Activated CD8-positive, alpha-beta T cell treated with anti-CD3 and anti-CD28 coated beads for 36 hours (primary cell): ENCODE data around the gene WDR59. TPM values are rescaled to one million over a fixed set of nuclear protein-coding genes. Genes with fewer than 3 reads are reported as not detected.

Experiments
- ATAC-seq: fragments of 200-7000 bp; cut with Tn5 transposase; one replicate; pipeline ENCODE4 v1.10.0; 2021; ENCODE audit warnings: mild to moderate bottlenecking, moderate library complexity
- CTCF ChIA-PET: fragments of 350-600 bp; sonication (Branson Sonifier 250); formaldehyde crosslinking; loops from one replicate; lab custom pipeline; 2021; ENCODE audit warnings: antibody characterized with exemption; lab: Charles Lee
- POLR2A ChIA-PET: fragments of 350-600 bp; sonication (Branson Sonifier 250); formaldehyde crosslinking; loops from one replicate; lab custom pipeline; 2021; ENCODE audit warnings: antibody characterized with exemption; lab: Charles Lee
- DNase-seq: peaks from one replicate; pipeline ENCODE4 v3.0.0-alpha.2; 2020
- H3K27ac Mint-ChIP-seq: one replicate; pipeline ENCODE4 v1.8.0; 2021; ENCODE audit warnings: mild to moderate bottlenecking, mixed read lengths
- H3K27me3 Mint-ChIP-seq: one replicate; pipeline ENCODE4 v1.8.0; 2021; ENCODE audit warnings: mixed read lengths
- H3K36me3 Mint-ChIP-seq: one replicate; pipeline ENCODE4 v1.8.0; 2021; ENCODE audit warnings: low read depth, mixed read lengths
- H3K4me1 Mint-ChIP-seq: one replicate; pipeline ENCODE4 v1.8.0; 2021; ENCODE audit warnings: low read depth, mixed read lengths
- H3K4me3 Mint-ChIP-seq: one replicate; pipeline ENCODE4 v1.8.0; 2021; ENCODE audit warnings: mild to moderate bottlenecking, moderate library complexity, mixed read lengths
- H3K9me3 Mint-ChIP-seq: one replicate; pipeline ENCODE4 v1.8.0; 2021; ENCODE audit warnings: mixed read lengths
- intact Hi-C: fragments of 100-400 bp; cut with micrococcal nuclease; formaldehyde crosslinking; loops from one replicate; pipeline ENCODE4 v1.10.0; 2022
- total RNA-seq, 2 experiments: library from RNA; stranded (reverse); gene quantifications; one replicate each; pipeline ENCODE4 v1.2.3, GENCODE V29; 2021
- TF ChIP-seq, protein P1 (sequence below): fragments of 200-600 bp; IDR thresholded peaks from one replicate; pipeline ENCODE4 v1.8.0; 2022; ENCODE audit warnings: antibody characterized with exemption, mild to moderate bottlenecking

The WDR59 gene
- total RNA-seq, 2 experiments from 2014 or later: 59.1 to 68.1 TPM

DNA sequence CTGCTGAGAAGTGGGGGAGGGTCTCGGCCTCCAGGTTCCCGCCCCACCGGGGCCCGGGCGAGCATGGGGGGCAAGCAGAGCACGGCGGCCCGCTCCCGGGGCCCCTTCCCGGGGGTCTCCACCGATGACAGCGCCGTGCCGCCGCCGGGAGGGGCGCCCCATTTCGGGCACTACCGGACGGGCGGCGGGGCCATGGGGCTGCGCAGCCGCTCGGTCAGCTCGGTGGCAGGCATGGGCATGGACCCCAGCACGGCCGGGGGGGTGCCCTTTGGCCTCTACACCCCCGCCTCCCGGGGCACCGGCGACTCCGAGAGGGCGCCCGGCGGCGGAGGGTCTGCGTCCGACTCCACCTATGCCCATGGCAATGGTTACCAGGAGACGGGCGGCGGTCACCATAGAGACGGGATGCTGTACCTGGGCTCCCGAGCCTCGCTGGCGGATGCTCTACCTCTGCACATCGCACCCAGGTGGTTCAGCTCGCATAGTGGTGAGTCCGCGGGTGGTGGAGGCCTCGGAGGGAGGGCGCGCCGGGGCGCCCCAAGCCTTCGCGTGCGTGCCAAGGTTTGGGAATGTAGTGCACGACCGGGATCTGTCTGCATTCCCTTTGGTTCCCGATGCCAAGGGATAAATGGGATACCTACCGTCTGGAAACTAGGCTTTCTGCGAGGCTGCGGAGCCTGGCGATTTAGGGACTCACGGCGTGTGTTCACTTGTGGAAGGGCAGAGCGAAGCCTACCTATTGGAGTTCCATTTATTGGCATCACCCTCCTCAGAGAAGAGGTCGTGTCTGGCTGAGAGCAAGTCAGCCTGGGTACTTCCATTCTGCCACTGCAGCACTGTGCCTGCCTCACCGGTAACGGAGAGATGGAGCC lies 14.9 kb upstream of the WDR59 start:
- Mint-ChIP-seq H3K4me3 (peak overlapping the region; percentile 77), H3K27ac (peak overlapping the region; percentile 13), H3K9me3 (no peaks in the 10 kb centered on the region), H3K4me1 (peaks cover 18% of the 10 kb centered on the region), H3K27me3 (peaks cover 10% of the 10 kb centered on the region), H3K36me3 (no peaks in the 10 kb centered on the region)
- TF ChIP-seq, protein P1, sequence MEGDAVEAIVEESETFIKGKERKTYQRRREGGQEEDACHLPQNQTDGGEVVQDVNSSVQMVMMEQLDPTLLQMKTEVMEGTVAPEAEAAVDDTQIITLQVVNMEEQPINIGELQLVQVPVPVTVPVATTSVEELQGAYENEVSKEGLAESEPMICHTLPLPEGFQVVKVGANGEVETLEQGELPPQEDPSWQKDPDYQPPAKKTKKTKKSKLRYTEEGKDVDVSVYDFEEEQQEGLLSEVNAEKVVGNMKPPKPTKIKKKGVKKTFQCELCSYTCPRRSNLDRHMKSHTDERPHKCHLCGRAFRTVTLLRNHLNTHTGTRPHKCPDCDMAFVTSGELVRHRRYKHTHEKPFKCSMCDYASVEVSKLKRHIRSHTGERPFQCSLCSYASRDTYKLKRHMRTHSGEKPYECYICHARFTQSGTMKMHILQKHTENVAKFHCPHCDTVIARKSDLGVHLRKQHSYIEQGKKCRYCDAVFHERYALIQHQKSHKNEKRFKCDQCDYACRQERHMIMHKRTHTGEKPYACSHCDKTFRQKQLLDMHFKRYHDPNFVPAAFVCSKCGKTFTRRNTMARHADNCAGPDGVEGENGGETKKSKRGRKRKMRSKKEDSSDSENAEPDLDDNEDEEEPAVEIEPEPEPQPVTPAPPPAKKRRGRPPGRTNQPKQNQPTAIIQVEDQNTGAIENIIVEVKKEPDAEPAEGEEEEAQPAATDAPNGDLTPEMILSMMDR: no peak
- CTCF ChIA-PET: interaction anchor here (1.1 to 9.6 kb wide), 8 partner anchors 13 to 123 kb away, joined by 3 to 158 read pairs (median 8); partner anchors contain the start of gene WDR59
- POLR2A ChIA-PET: interaction anchor here (0.6 to 2.0 kb wide), 4 partner anchors 12 to 113 kb away, joined by 3 to 25 read pairs (median 5); partner anchors contain the start of gene WDR59
- intact Hi-C loops: loop anchor here (2.0 kb wide), 2 partner anchors 15 to 111 kb away; partner anchors contain the start of gene WDR59
- peak; percentile 55 for ATAC-seq
- peak; percentile 80 for DNase-seq

GRCh38 chr16:74999219-74999608 lies 14.3 kb upstream of the WDR59 start:
- peak; percentile 21 for DNase-seq
- intact Hi-C loops: loop anchor here (2.0 kb wide), 2 partner anchors 14 to 112 kb away; partner anchors contain the start of gene WDR59
- peak; percentile 26 for ATAC-seq
- TF ChIP-seq, protein P1: no peak
- ChIA-PET CTCF (interaction anchor here (1.1 to 9.6 kb wide), 8 partner anchors 13 to 123 kb away, joined by 3 to 158 read pairs (median 8); partner anchors contain the start of gene WDR59), POLR2A (interaction anchor here (2.0 kb wide), 2 partner anchors 14 to 111 kb away, joined by 7 to 25 read pairs; partner anchors contain the start of gene WDR59)
- peaks cover 10% of the 10 kb centered on the region for H3K27me3 Mint-ChIP-seq
- peaks cover 18% of the 10 kb centered on the region for H3K4me1 Mint-ChIP-seq
- H3K36me3 Mint-ChIP-seq: no peaks in the 10 kb centered on the region
- H3K9me3 Mint-ChIP-seq: no peaks in the 10 kb centered on the region
- H3K4me3 Mint-ChIP-seq: peak overlapping the region; percentile 77
- no peak overlapping the region for H3K27ac Mint-ChIP-seq

DNA sequence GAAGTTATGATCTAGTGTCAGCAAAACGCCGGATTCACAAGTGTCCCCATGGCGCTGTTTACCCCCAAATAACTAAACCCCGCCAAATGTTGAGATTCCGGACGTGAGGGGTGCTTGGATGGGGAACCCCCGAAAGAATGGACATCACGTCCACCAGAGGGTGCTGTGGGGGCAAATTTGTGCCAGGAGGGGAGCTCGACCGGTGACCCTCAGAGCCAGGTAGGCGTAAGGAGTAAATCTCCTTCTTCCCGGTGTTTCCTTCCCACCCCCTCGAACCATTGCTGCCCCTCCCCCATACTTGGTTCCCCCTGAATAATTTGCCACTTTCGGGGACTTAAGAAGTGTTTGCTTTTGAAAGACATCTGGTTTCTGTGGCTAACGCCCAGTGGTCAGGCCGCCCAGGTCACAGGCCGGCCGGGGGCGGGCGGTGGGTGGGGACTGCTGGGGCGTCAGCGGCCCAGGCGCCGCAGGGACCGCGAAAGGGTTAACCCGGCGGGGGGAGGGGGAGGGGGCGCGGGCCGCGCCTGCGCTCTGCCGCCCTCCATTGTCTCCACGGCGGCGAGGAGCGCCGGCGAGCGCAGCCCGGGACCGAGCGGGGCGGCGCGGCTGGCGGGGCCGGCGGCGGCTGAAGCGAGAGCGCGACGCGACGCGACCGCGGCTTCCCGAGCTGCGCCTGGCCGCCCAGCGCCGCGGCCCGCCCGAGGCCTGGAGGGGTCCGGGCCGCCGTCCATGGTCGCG lies 13.7 kb upstream of the WDR59 start, which contains the start of gene ZNRF1:
Gene ZNRF1 (plus strand): TSS at position 544 of the 738 bp plus-strand sequence. CDS start 648 bp downstream, outside the sequence.
- intact Hi-C loops: loop anchor here (2.0 kb wide), 2 partner anchors 14 to 112 kb away; partner anchors contain the start of gene WDR59
- TF ChIP-seq, protein P1: peak; percentile 80
- peak within 1 kb of the TSS; percentile 65 for H3K27ac Mint-ChIP-seq

DNA sequence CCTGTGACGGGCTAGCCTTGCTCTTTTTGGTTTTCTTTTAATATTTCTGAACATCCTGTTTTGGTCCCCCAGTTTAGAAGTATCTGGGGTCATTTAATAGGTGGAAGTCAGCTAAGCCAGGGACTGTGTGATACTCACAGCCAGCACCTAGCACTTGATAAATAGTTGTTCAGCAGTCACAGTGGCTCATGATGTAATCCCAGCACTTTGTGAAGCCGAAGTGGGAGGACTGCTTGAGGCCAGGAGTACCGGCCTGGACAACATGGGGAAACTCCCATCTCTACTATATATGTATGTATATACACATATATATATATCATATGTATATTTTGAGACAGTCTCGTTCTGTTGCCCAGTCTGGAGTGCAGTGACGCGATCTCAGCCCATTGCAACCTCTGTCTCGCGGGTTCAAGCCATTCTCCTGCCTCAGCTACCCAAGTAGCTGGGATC lies 12.1 kb upstream of the WDR59 start:
- H3K4me3 Mint-ChIP-seq: no peak overlapping the region
- H3K36me3 Mint-ChIP-seq: no peaks in the 10 kb centered on the region
- TF ChIP-seq, protein P1: no peak
- DNase-seq: no peak
- POLR2A ChIA-PET: interaction anchor here (1.6 kb wide), 1 partner anchor 115 kb away, joined by 7 read pairs; no protein-coding TSS in a partner anchor
- H3K4me1 Mint-ChIP-seq: peaks cover 18% of the 10 kb centered on the region
- H3K27me3 Mint-ChIP-seq: peaks cover 10% of the 10 kb centered on the region
- CTCF ChIA-PET: interaction anchor here (1.3 to 9.6 kb wide), 4 partner anchors 10 to 125 kb away, joined by 3 to 158 read pairs (median 7); no protein-coding TSS in a partner anchor
- intact Hi-C loops: no loop called here
- no peak for ATAC-seq
- H3K9me3 Mint-ChIP-seq: no peaks in the 10 kb centered on the region
- H3K27ac Mint-ChIP-seq: no peak overlapping the region

More for the DNA sequence above, 13.7 kb upstream of the WDR59 start, which contains the start of gene ZNRF1:
- H3K4me1 Mint-ChIP-seq: peaks cover 18% of the 10 kb centered on the region
- peak; percentile 86 for ATAC-seq
- peaks cover 10% of the 10 kb centered on the region for H3K27me3 Mint-ChIP-seq
- ChIA-PET POLR2A (interaction anchor here (0.6 to 2.0 kb wide), 4 partner anchors 9 to 112 kb away, joined by 3 to 25 read pairs (median 6); partner anchors contain the start of gene WDR59), CTCF (interaction anchor here (0.6 to 9.6 kb wide), 20 partner anchors 9 to 126 kb away, joined by 3 to 158 read pairs (median 6); partner anchors contain the start of gene WDR59)
- peak within 1 kb of the TSS; percentile 77 for H3K4me3 Mint-ChIP-seq
- no peaks in the 10 kb centered on the region for H3K36me3 Mint-ChIP-seq
- DNase-seq: peak; percentile 92
- H3K9me3 Mint-ChIP-seq: no peaks in the 10 kb centered on the region
